GM23338 (cell line): Measurements from ENCODE around the gene GIMAP5.

Experiments
- CREB1 ChIP-seq: fragments of 250-450 bp; sonication (Bioruptor Pico); IDR thresholded peaks from 2 replicates; pipeline ENCODE4 v1.5.0; 2020; ENCODE audit warnings: low read depth, mild to moderate bottlenecking, moderate library complexity
- EZH2 ChIP-seq: fragments of 200-600 bp; sonication (generic); IDR thresholded peaks from one replicate; pipeline ENCODE4 v1.8.0; 2017; ENCODE audit warnings: antibody characterized with exemption, mild to moderate bottlenecking, low read depth; ENCODE audit not compliant: unreplicated experiment
- EZH2phosphoT487 ChIP-seq: fragments of 200-600 bp; sonication (generic); IDR thresholded peaks from one replicate; pipeline ENCODE4 v1.8.1; 2018; ENCODE audit warnings: antibody characterized with exemption; ENCODE audit not compliant: unreplicated experiment
- JUNB ChIP-seq: IDR thresholded peaks from one replicate; pipeline ENCODE4 v1.6.1; 2016; ENCODE audit warnings: antibody characterized with exemption; ENCODE audit not compliant: unreplicated experiment
- POLR2AphosphoS5 ChIP-seq: IDR thresholded peaks from 2 replicates; pipeline ENCODE4 v1.6.1; 2016; ENCODE audit warnings: antibody characterized with exemption, low read depth
- ZNF462 ChIP-seq: fragments of 250-450 bp; sonication (Bioruptor Pico); IDR thresholded peaks from 2 replicates; pipeline ENCODE4 v1.5.0; 2020; ENCODE audit warnings: mild to moderate bottlenecking, moderate library complexity
- TF ChIP-seq, protein P1 (sequence below), 2 experiments: fragments of 200-600 bp in 1 of 2; sonication (generic) in 1 of 2; conservative IDR thresholded peaks; 2 replicates each; pipeline versions ENCODE4 v1.5.1 to v1.6.1; 2016 to 2017; ENCODE audit warnings: antibody characterized with exemption in 2 of 2, low read depth in 2 of 2, mild to moderate bottlenecking in 2 of 2, moderate library complexity in 1 of 2
- TF ChIP-seq, protein P2 (sequence below): IDR thresholded peaks from one replicate; pipeline ENCODE4 v1.6.1; 2018; ENCODE audit warnings: antibody characterized with exemption; ENCODE audit not compliant: unreplicated experiment

DNA sequence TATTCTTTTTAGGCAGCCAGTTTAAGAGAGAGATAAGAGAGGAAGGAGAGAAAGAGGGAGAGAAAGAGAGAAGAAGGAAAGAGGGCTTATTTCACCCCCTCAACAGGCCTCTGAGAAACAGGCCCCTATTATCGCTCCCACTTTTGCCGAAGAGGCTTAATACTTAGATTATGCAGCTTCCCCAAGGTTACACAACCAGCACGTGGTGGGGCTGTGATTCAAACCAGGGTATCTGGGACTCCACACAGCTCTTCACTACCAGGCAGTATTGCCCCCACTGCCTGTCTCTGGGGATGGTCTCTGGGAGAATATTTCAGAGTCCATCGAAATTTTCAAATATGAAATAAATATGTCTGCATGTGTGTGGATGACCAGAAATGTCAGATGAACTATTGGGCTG lies 17.8 kb upstream of the GIMAP5 start:
- TF ChIP-seq POLR2AphosphoS5: no peak
- TF ChIP-seq, protein P1, sequence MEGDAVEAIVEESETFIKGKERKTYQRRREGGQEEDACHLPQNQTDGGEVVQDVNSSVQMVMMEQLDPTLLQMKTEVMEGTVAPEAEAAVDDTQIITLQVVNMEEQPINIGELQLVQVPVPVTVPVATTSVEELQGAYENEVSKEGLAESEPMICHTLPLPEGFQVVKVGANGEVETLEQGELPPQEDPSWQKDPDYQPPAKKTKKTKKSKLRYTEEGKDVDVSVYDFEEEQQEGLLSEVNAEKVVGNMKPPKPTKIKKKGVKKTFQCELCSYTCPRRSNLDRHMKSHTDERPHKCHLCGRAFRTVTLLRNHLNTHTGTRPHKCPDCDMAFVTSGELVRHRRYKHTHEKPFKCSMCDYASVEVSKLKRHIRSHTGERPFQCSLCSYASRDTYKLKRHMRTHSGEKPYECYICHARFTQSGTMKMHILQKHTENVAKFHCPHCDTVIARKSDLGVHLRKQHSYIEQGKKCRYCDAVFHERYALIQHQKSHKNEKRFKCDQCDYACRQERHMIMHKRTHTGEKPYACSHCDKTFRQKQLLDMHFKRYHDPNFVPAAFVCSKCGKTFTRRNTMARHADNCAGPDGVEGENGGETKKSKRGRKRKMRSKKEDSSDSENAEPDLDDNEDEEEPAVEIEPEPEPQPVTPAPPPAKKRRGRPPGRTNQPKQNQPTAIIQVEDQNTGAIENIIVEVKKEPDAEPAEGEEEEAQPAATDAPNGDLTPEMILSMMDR (conservative IDR thresholded peaks at IDR 0.05; ENCODE audit: low read depth in 2 of 2): no peak
- no peak for TF ChIP-seq ZNF462
- no peak for TF ChIP-seq EZH2
- TF ChIP-seq, protein P2, sequence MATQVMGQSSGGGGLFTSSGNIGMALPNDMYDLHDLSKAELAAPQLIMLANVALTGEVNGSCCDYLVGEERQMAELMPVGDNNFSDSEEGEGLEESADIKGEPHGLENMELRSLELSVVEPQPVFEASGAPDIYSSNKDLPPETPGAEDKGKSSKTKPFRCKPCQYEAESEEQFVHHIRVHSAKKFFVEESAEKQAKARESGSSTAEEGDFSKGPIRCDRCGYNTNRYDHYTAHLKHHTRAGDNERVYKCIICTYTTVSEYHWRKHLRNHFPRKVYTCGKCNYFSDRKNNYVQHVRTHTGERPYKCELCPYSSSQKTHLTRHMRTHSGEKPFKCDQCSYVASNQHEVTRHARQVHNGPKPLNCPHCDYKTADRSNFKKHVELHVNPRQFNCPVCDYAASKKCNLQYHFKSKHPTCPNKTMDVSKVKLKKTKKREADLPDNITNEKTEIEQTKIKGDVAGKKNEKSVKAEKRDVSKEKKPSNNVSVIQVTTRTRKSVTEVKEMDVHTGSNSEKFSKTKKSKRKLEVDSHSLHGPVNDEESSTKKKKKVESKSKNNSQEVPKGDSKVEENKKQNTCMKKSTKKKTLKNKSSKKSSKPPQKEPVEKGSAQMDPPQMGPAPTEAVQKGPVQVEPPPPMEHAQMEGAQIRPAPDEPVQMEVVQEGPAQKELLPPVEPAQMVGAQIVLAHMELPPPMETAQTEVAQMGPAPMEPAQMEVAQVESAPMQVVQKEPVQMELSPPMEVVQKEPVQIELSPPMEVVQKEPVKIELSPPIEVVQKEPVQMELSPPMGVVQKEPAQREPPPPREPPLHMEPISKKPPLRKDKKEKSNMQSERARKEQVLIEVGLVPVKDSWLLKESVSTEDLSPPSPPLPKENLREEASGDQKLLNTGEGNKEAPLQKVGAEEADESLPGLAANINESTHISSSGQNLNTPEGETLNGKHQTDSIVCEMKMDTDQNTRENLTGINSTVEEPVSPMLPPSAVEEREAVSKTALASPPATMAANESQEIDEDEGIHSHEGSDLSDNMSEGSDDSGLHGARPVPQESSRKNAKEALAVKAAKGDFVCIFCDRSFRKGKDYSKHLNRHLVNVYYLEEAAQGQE: no peak
- no peak for TF ChIP-seq CREB1 (CRISPR knock-in tag)
- TF ChIP-seq JUNB: no peak
- TF ChIP-seq EZH2phosphoT487: no peak
